GM19043 (cell line): ENCODE measurements around the gene GRIK4.
"Not testable (repeated sequence)": the region's sequence is repeated elsewhere in the genome, so short reads cannot be mapped to it uniquely, and the experiment has no call there.

ENCODE experiments used
- ATAC-seq: cut with Tn5 transposase; IDR thresholded peaks from one replicate; pipeline ENCODE4 v1.9.1; 2021; ENCODE audit warnings: low read depth; ENCODE audit not compliant: unreplicated experiment

GRIK4 gene, protein sequence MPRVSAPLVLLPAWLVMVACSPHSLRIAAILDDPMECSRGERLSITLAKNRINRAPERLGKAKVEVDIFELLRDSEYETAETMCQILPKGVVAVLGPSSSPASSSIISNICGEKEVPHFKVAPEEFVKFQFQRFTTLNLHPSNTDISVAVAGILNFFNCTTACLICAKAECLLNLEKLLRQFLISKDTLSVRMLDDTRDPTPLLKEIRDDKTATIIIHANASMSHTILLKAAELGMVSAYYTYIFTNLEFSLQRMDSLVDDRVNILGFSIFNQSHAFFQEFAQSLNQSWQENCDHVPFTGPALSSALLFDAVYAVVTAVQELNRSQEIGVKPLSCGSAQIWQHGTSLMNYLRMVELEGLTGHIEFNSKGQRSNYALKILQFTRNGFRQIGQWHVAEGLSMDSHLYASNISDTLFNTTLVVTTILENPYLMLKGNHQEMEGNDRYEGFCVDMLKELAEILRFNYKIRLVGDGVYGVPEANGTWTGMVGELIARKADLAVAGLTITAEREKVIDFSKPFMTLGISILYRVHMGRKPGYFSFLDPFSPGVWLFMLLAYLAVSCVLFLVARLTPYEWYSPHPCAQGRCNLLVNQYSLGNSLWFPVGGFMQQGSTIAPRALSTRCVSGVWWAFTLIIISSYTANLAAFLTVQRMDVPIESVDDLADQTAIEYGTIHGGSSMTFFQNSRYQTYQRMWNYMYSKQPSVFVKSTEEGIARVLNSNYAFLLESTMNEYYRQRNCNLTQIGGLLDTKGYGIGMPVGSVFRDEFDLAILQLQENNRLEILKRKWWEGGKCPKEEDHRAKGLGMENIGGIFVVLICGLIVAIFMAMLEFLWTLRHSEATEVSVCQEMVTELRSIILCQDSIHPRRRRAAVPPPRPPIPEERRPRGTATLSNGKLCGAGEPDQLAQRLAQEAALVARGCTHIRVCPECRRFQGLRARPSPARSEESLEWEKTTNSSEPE

DNA sequence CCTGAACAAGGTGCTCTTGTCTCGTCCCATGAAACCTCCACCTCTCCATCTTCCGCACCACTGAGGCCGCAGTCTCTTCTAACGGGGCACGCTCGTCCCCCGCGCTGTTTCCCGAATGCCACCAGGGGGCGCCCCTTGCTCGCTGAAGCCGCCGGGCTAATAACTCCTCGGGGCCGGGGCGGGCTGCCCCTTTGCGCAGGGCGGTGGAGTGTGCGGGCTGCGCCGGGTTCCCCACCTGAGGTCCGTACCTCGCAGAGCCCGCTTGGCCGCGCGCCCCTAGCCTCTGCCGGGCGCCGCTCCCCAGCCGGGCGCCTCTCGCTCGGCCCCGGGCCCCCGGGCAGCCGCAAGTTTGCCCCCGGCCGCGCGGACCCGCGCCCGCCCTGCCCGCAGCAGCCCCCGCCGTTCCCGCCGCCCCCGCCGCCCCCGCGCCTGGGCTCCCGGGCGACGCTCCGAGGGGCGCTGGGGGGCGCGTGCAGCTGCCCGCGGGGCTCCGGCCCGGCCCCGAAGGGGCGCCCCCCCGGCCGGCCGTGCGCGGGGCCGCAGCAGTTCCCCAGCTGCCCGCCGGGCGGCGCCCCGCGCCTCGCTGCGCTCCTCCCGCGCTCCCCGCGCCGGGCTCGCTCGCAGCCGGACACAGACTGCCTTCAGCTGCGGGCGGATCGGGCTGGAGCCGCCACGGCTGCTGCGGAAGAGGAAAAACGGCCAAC, at the start of gene GRIK4:
TSS of gene GRIK4 (plus strand) at position 633 of the 704 bp plus-strand sequence. CDS start 148,571 bp downstream, outside the sequence.
- ATAC-seq = peak; percentile 81

DNA sequence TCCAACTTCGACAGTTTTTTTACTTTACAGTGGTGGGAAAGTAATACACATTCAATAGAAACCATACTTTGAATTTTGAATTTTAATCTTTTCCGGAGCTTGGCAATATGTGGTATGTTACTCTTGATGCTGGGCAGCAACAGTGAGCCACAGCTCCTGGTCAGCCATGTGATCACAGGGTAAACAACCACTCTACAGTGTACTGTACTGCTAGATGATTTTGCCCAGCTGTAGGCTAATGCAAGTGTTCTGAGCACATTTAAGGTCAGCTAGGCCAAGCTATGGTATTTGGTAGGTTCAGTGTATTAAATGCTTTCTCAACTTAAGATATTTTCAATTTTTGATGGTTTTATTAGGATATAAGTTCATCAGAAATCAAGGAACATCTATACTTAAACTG, 48.7 kb upstream of the GRIK4 start:
- no peak for ATAC-seq

DNA sequence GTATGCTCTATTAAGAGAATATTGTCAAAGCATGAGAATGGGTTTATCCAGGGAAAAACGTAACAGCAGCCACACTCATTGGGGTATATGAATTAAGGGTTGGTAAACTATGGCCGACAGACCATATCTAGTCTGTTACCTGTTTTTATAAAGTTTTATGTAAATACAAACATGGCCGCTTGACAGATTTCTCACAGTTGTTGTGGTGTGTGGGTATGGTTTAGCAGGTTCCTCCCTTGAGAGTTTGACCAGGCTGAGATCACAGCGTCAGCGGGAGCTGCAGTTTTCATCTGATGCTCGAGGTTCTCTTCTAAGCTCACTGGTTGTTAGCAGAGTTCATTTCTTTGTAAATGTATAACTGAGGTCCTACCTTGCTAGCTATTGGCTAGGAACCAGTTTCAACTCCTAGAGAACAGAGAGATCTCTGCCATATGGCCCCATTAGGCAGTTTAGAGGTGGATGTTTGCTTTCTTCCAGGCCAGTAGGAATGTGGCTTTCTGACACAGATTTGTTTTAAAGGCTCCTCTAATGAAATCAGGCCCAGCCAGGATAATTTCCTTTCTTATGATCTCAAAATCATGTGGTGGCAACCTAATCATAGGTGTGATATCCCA, 45.5 kb upstream of the GRIK4 start:
- ATAC-seq = no peak

GRCh38 chr11:120467627-120468026, 43.9 kb upstream of the GRIK4 start:
- ATAC-seq = no peak

DNA sequence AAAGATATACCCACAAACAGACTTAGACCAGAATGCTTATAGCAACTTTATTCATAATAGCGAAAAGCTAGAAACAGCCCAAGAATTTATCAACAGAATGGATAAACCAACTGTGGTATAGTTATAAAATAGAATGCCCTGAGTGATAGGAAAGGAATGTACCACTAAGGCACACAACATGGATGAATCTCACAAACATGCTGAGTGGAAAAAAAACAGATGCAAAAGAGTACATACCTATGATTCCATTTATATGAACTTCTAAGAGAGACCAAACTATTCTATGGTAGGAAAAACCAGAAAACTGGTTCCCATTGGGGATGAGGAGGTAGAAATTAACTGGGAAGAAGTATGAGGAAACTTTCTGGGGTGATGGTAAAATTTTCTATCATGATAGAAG, 40.4 kb upstream of the GRIK4 start:
- ATAC-seq = no peak

- ATAC-seq = no peak
Observed at GRCh38 chr11:120471994-120472393, 39.6 kb upstream of the GRIK4 start.

DNA sequence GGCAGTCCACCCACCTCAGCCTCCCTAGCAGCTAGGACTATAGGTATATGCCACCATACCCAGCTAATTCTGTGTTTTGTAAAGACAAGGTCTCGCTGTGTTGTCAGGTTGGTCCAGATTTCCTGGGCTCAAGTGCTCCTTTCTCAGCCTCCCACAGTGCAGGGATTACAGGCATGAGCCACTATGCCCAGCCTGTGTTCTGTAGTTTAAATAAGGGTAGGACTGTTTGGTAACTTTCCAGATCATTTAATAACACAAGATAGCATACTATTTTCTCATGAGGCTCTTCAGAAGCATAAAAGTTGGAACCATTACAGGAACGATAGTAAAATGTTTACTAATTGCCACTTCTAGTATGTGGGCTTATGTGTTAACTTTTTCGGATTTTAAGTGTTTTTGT, 38.0 kb upstream of the GRIK4 start:
- no peak for ATAC-seq

- no peak for ATAC-seq
Observed at GRCh38 chr11:120482149-120482548, 29.4 kb upstream of the GRIK4 start.

GRCh38 chr11:120484722-120485121, 26.8 kb upstream of the GRIK4 start:
- ATAC-seq = no peak

DNA sequence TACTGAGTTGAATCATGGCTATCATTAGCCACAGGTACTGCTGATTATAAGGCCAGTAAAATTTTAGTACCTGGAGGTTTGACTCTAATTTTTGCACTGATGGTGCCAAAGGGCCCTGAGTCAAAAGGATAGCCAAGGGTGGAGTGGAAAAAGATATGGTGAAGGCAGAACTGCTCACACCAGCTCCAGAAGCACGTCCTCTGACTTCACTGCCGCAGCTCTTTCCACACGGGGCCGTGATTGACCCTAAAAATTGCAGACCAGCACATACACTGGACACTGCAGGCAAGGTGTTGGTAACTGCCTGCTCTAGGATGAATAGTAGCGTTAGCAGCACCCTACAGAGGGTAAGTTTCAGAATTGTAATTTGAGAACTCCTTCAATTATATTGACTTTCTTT, 25.4 kb upstream of the GRIK4 start:
- ATAC-seq = no peak

DNA sequence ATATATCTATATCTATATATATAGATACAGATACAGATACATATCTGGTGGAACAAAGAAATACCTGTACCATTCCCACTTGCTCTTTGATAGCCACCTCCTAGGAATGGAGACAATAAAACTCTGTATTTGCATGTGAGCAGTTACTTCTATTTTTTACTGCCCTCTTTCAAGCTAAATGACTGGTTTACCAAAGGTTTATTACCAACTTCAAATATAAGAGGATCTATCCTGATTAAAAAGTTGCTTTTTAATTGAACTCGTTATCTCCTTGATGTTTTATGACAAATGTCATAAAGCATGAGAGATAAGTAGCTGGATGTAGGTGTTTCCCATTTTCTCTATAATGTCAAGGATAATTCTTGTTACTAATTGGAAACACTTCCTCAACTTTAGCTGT, 21.7 kb upstream of the GRIK4 start:
- no peak for ATAC-seq

GRCh38 chr11:120492486-120492885, 19.1 kb upstream of the GRIK4 start:
- ATAC-seq = no peak

DNA sequence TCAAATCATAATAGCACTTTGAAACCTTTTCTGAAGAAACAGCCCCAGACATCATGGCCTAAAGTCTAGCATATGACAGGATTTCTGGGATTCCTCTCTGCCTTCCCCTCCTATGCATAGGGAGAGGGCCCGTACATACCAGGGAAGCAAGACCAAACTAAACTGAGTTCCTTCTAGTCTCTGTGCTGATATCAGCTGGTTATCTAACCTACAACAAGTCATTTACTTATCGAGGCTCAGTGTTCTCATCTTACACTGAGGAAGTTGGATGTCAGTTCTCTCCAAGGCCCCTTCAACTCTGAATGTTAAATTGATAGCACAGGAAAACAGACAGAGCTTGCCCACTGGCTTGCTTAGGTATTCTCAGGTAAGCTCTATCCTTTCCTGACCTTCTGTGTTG, 17.0 kb upstream of the GRIK4 start:
- no peak for ATAC-seq

GRCh38 chr11:120499088-120499487, 12.5 kb upstream of the GRIK4 start:
- ATAC-seq = no peak

DNA sequence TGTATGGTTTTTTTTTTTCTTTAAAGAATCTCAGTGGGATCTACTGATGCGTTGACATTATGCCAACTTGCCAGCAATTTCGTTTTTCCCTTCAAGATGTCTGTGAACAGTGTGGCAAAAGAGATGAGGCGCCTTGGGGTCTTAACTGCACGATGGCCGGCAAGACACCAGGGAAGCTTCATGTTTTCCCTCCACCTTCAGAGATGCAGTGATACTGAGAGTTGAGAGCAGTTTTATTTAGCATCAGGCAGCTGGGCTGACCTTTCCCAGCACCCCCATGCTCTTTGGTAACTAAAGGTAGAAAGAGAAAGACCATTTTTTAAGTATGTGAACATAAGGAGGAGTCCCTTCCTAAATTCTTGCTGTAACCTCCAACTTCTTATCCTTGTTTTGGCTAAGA, 11.7 kb upstream of the GRIK4 start:
- ATAC-seq = no peak

GRCh38 chr11:120500414-120501071, 11.0 kb upstream of the GRIK4 start:
- ATAC-seq = no peak

DNA sequence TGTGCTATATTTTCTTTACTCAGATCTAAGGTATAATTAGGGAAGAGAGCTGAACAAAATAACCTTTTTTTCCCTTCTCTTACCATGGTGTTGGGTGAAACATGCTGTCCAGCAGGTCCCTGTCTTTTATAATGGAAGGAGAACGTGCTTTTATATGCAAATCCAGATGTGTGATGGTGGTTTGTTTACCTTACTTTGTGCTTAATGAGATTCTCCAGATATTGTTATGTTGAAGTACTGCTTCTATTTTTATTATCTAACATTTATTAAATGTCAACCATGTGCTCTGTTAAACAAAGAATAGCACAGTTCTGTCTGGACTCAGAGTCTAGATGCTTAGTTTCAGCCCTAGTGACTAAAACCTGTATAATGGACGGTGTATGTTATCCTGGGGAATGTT, 10.1 kb upstream of the GRIK4 start:
- no peak for ATAC-seq

DNA sequence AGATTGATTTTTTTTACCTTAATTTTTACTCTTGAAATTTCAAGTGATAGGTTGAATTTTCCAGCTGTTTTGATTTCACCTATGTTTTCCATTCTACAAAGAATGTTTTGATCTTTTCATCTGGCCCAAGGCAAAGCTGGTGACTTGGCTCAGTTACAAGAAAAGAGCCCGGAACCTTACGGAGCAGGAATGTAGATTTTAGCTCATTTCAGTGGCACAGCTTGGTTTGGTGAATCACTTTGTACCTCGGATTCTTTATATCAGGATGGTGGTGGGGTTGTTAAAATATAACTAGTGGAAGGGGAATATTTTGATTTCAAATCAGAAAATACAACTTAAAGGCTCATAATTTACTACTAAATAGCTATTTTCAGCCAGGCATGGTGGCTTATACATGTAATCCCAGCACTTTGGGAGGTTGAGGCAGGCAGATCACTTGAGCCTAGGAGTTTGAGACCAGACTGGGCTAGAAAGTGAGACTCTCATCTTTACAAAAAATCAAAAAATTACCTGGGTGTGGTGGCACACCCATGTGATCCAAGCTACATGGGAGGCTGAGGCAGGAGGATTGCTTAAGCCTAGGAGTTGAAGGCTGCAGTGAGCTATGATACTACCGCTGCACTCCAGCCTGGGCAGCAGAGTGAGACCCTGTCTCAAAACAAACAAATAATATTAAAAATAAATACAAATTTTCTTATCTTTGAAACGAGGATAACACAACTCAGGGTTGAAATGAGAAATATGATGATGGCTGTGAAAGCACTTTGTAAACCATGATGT, 9.4 kb upstream of the GRIK4 start:
- ATAC-seq = no peak

GRCh38 chr11:120503529-120503928, 8.0 kb upstream of the GRIK4 start:
- not testable (repeated sequence) for ATAC-seq
